AML-193 (cell line): ENCODE results near the gene ARHGEF38.
"Not testable (repeated sequence)": the region's sequence is repeated elsewhere in the genome, so short reads cannot be mapped to it uniquely, and the experiment has no call there.

ENCODE experiments used
- DNase-seq, 2 experiments: peaks; one replicate each; lab custom pipeline; 2025; lab: John Stamatoyannopoulos, UW

ARHGEF38 gene

GRCh38 chr4:105607876-105608275 is 55.5 kb downstream of the ARHGEF38 start:
- no peak for DNase-seq

- not testable (repeated sequence) for DNase-seq
These were observed 57.4 kb downstream of the ARHGEF38 start for GRCh38 chr4:105609819-105610218.

DNA sequence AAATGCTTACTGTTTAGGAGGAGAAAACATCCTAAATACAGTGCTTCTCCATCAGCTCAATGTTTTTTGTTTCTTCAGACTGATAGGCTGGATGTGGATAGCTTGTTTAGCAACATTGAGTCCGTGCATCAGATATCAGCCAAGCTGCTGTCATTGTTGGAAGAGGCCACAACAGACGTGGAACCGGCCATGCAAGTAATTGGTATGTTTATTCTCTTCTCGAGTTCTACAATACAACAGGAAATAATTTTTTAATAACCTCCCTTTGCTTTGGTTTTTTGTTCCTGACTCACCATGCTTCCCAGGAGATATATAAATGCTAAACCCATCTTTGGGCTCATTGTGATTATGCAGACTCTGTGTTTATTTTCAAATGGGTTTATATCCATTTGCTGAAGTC is 60.9 kb downstream of the ARHGEF38 start:
- no peak for DNase-seq

DNA sequence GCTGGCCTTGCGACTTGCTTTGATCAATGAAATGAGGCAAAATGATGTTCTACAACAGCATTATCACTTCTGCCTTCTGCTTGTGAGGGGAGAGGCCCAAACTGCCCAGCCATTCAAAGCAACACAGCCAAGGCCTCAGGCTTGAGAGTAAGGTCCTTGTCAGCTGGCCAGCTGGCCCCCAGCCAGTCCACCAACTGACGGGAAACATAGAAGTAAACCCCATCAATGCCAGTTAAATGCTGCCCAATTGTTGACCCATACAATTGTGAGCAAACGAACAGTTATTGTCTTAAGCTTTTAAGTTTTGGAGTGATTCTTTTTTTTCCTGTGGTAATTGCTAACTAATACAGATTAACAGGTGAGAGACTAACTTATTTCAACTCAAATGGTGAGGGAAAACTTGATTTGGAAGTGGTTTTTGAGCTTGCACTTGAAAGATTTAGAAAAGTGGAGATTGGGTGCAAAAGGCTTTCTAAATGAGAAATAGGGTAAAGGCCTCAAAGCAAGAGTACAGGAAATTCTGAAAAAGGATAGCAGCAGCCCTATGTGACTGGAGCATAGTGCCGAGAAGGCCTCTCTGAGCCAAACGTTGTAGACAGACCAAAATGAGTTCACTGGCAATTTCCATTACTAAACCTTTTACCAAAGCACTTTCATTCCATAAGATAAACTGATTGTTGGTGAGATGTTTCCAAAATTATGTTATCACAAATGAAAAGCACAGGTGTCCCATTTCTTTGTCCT is 66.9 kb downstream of the ARHGEF38 start:
- DNase-seq = no peak

GRCh38 chr4:105620640-105621323 is 68.4 kb downstream of the ARHGEF38 start:
- no peak for DNase-seq

- DNase-seq = no peak
These were observed 69.8 kb downstream of the ARHGEF38 start for GRCh38 chr4:105622269-105622668.

DNA sequence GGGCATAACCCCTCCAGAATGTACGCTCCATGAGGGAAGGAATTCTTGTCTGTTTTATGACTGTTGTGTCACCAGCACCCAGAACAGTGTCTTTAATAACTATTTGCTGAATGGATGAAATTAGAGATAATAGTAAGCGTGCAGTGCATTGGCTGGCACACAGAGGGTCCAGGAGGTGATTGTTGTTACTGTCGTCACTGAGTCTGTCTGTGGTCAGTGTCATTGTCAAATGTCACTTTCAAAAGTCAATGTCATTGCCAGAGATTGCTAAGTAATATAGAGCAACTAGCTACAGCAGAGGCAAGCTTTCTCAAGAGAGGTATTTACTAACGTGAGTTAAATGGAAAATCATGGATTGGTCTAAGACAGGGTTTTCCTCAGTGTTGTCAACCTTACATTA is 70.7 kb downstream of the ARHGEF38 start:
- DNase-seq = no peak

- no peak for DNase-seq
These were observed 72.1 kb downstream of the ARHGEF38 start for GRCh38 chr4:105624530-105624929.

GRCh38 chr4:105625214-105625613 is 72.8 kb downstream of the ARHGEF38 start:
- no peak for DNase-seq

GRCh38 chr4:105626846-105627245 is 74.4 kb downstream of the ARHGEF38 start:
- no peak for DNase-seq

- no peak for DNase-seq
These were observed 75.2 kb downstream of the ARHGEF38 start for GRCh38 chr4:105627620-105628019.

GRCh38 chr4:105630670-105631655 is 78.5 kb downstream of the ARHGEF38 start:
- DNase-seq = no peak

- peak; percentile 12 to 17 for DNase-seq
These were observed 79.5 kb downstream of the ARHGEF38 start for GRCh38 chr4:105631818-105632400.

GRCh38 chr4:105632599-105632998 is 80.2 kb downstream of the ARHGEF38 start:
- DNase-seq = no peak

DNA sequence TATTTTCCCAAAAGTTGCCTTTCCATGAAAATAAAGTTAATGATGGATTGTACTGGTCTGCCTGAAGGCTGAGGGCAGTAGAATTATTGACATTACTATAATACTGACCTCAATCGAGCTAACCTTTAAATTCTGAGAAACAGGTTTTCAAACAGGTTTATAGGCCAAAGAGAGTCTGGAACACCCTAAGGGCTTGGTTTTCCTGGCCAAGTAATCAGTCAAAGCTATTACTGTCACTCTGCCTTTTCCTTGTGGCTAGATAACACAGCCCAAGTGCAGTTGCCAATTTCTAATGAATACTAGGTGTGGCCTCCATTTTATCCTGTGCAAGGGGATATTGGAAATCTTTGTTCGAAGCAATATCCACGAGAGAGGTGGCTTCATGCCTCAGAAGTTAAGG is 80.8 kb downstream of the ARHGEF38 start:
- DNase-seq = no peak

GRCh38 chr4:105634402-105635080 is 82.1 kb downstream of the ARHGEF38 start:
- no peak for DNase-seq

DNA sequence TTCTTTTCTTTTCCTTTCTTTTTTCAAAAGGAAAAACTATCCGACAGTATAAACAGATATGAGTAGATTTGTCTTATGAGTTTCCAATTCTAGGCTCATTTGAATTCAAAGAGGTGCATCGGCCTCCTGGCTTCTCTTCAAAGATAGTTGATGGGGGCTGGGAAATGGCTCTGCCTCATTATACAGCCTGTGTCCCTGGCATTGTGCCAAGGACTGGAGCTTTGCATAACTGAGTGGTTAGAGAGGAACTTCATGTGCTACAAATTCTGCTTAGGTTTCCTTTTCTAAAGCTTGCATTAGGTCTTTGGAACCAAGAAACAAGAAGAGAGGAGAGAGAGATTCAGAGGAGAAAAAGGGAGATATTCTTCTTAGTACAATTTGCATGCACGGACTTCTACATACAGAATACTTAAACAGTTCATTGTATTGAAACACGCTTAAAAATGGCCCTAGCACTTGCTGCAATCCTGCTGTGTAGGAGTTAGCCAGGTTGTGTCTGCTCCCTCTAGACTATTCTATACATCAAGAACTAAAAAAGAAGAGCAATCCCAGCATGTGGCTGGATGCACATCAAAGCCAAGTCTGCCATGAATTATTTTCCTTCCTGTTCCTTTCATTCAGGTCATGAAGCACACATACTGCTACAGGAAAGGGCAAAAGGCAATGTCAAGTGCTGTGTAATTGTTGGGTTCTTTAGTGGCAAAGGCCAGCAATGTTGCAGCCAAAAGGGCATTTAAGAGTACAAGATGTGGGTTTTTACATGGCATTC is 85.2 kb downstream of the ARHGEF38 start:
- DNase-seq = peak; percentile 10 to 17

- DNase-seq = no peak
These were observed 89.4 kb downstream of the ARHGEF38 start for GRCh38 chr4:105641845-105642244.

DNA sequence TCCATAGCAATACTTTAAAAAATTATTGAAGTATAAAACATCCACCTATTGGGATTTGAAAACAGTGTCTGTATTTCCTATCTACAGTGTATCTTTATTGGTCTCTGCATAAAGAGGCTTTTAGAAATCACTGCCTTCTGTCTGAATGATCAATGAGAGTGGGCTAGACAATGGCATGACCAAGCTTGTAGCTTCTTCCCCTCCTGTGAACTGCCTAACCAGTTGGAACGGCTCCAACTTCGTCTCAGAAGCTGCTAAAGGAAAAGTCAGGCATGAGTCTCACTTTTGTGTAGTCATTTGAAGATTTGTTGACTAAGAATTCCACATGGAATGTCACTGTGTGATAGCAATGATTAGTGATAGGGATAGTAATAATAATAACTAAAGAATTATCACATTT is 91.8 kb downstream of the ARHGEF38 start:
- no peak for DNase-seq

- DNase-seq = no peak
These were observed 93.0 kb downstream of the ARHGEF38 start for GRCh38 chr4:105645440-105645839.

DNA sequence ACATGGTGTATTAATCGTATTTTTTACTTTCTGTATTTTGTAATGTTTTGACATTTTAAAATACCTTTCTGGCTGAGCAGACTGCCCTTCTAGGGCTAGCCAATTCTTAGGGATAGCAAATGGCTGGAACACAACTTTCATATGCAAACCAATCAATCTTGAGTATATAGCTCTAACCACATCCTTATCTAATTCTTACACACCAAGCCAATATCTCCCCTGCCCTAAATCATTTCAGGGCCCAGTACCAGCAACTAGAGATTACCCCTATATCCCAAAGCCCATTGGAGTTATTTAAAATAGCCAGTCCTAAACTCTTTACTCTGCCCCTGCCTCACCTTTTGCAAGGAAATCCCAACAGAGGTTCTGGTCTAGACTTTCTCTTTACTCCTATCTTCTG is 97.8 kb downstream of the ARHGEF38 start:
- no peak for DNase-seq
